ENCODE measurements around the gene GBGT1. TPM values are rescaled to one million over a fixed set of nuclear protein-coding genes. Genes with fewer than 3 reads are reported as not detected.
"Not testable (repeated sequence)": the region's sequence is repeated elsewhere in the genome, so short reads cannot be mapped to it uniquely, and the experiment has no call there.

GBGT1 gene
- total and polyA plus RNA-seq, 2 donors (not counting 1 experiment from before 2014, with no cell fraction given): 2.6 to 4.1 TPM

GRCh38 chr9:133205996-133206931 is 42.5 kb upstream of the GBGT1 start:
- H3K9me3 ChIP-seq (ENCODE audit: control insufficient read depth, insufficient read depth, low read depth, low read length): no peaks in the 10 kb centered on the region
- H3K9ac ChIP-seq (ENCODE audit: insufficient read depth, low read length): no peak overlapping the region
- no peak for DNase-seq (ENCODE audit: low read depth in 2 of 2)
- no peak overlapping the region for H3K4me2 ChIP-seq (ENCODE audit: extremely low read depth, insufficient read depth, low read length)
- H3K4me1 ChIP-seq (ENCODE audit: control insufficient read depth, extremely low read depth, insufficient read depth, low read length): no peaks in the 10 kb centered on the region
- no peaks in the 10 kb centered on the region for H3K36me3 ChIP-seq (ENCODE audit: control insufficient read depth, insufficient read depth, low read length)
- H3K4me3 ChIP-seq (replicated peaks in 1 of 4; ENCODE audit: control extremely low read depth in 1 of 4, insufficient read depth in 1 of 4, low read depth in 3 of 4, low read length in 4 of 4): no peak overlapping the region
- no peak overlapping the region for H3K27ac ChIP-seq (ENCODE audit: insufficient read depth, low read length)
- H3K79me2 ChIP-seq (ENCODE audit: control insufficient read depth, insufficient read depth, low read length): no peaks in the 10 kb centered on the region
- no peak for TF ChIP-seq CTCF (conservative IDR thresholded peaks at IDR 0.05 in 1 of 2, IDR thresholded peaks at IDR 0.05 in 1 of 2; ENCODE audit: low read depth in 1 of 2, low read length in 2 of 2)
- TF ChIP-seq EZH2 (IDR thresholded peaks at IDR 0.05; ENCODE audit: low read length, missing control alignments): no peak
- H2AFZ ChIP-seq (ENCODE audit: low read length): no peak overlapping the region
- H3K27me3 ChIP-seq (ENCODE audit: control insufficient read depth, insufficient read depth, low read length): peaks cover 2% of the 10 kb centered on the region
- H4K20me1 ChIP-seq (ENCODE audit: control insufficient read depth, extremely low read depth, insufficient read depth, low read length): no peaks in the 10 kb centered on the region

- H3K4me1 ChIP-seq (ENCODE audit: control insufficient read depth, extremely low read depth, insufficient read depth, low read length); H4K20me1 ChIP-seq (ENCODE audit: control insufficient read depth, extremely low read depth, insufficient read depth, low read length); DNase-seq (ENCODE audit: low read depth in 2 of 2); H2AFZ ChIP-seq (ENCODE audit: low read length); H3K27ac ChIP-seq (ENCODE audit: insufficient read depth, low read length); H3K4me3 ChIP-seq (replicated peaks in 1 of 4; ENCODE audit: control extremely low read depth in 1 of 4, insufficient read depth in 1 of 4, low read depth in 3 of 4, low read length in 4 of 4); H3K9ac ChIP-seq (ENCODE audit: insufficient read depth, low read length); H3K9me3 ChIP-seq (ENCODE audit: control insufficient read depth, insufficient read depth, low read depth, low read length); H3K4me2 ChIP-seq (ENCODE audit: extremely low read depth, insufficient read depth, low read length); H3K36me3 ChIP-seq (ENCODE audit: control insufficient read depth, insufficient read depth, low read length); H3K79me2 ChIP-seq (ENCODE audit: control insufficient read depth, insufficient read depth, low read length); H3K27me3 ChIP-seq (ENCODE audit: control insufficient read depth, insufficient read depth, low read length): not testable (repeated sequence)
Measured at GRCh38 chr9:133205481-133205887, 41.8 kb upstream of the GBGT1 start.

- H2AFZ ChIP-seq (ENCODE audit: low read length): no peak overlapping the region
- H3K4me2 ChIP-seq (ENCODE audit: extremely low read depth, insufficient read depth, low read length): no peak overlapping the region
- TF ChIP-seq CTCF (conservative IDR thresholded peaks at IDR 0.05 in 1 of 2, IDR thresholded peaks at IDR 0.05 in 1 of 2; ENCODE audit: low read depth in 1 of 2, low read length in 2 of 2) (no peak), EZH2 (IDR thresholded peaks at IDR 0.05; ENCODE audit: low read length, missing control alignments) (no peak)
- no peaks in the 10 kb centered on the region for H3K9me3 ChIP-seq (ENCODE audit: control insufficient read depth, insufficient read depth, low read depth, low read length)
- no peaks in the 10 kb centered on the region for H3K36me3 ChIP-seq (ENCODE audit: control insufficient read depth, insufficient read depth, low read length)
- no peak overlapping the region for H3K9ac ChIP-seq (ENCODE audit: insufficient read depth, low read length)
- H3K4me1 ChIP-seq (ENCODE audit: control insufficient read depth, extremely low read depth, insufficient read depth, low read length): no peaks in the 10 kb centered on the region
- no peak for DNase-seq (ENCODE audit: low read depth in 2 of 2)
- H3K27ac ChIP-seq (ENCODE audit: insufficient read depth, low read length): no peak overlapping the region
- H3K4me3 ChIP-seq (replicated peaks in 1 of 4; ENCODE audit: control extremely low read depth in 1 of 4, insufficient read depth in 1 of 4, low read depth in 3 of 4, low read length in 4 of 4): no peak overlapping the region
- peaks cover 2% of the 10 kb centered on the region for H3K27me3 ChIP-seq (ENCODE audit: control insufficient read depth, insufficient read depth, low read length)
- no peaks in the 10 kb centered on the region for H3K79me2 ChIP-seq (ENCODE audit: control insufficient read depth, insufficient read depth, low read length)
- H4K20me1 ChIP-seq (ENCODE audit: control insufficient read depth, extremely low read depth, insufficient read depth, low read length): no peaks in the 10 kb centered on the region
Measured at GRCh38 chr9:133204993-133205336, 41.3 kb upstream of the GBGT1 start.

Data from fibroblast of lung (primary cell).